ENCODE data around the gene SLC6A16.
"Not testable (repeated sequence)": the region's sequence is repeated elsewhere in the genome, so short reads cannot be mapped to it uniquely, and the experiment has no call there.

SLC6A16 gene

DNA sequence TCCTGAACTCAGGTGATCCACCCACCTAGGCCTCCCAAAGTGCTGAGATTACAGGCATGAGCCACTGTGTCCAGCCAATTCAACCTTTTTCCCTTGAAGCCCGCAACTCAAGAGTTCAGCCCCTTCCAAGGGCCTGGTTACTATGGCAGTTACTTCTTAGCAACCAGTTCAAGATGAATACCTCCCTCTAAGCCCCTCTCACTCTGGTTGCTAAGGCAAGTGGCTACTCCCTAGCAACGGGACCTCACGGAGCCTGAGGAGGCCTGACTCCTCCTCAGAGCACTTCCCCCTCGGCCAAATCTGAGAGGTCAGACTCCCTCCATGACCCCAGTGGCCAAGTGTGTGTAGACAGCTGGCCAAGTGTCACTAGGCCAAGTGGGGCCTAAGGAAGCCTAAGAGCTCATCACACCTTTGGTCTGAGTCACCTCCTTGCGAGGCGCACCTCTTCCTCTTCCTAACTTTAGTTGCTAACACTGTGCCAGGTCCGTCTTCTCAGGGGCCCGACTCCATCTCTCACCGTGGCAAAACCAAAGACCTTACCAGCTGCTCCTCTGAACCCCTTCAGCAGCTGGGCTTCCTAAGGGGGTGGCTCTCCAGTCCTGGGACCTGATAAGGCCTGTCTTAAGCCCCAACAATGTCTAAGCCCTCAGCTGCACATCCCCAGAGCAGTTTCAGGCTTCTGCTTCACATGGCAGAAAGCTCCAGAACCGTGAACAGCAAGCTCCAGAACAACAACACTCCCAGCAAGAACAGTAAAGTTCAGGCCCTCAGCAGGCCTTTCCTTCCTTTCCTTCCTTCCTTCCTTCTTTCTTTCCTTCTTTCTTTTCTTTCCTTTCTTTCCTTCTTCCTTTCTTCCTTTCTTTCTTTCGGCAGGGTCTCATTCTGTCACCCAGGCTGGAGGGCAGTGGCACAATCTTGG lies 19.8 kb upstream of the SLC6A16 start:
- DNase-seq, result no peak

DNA sequence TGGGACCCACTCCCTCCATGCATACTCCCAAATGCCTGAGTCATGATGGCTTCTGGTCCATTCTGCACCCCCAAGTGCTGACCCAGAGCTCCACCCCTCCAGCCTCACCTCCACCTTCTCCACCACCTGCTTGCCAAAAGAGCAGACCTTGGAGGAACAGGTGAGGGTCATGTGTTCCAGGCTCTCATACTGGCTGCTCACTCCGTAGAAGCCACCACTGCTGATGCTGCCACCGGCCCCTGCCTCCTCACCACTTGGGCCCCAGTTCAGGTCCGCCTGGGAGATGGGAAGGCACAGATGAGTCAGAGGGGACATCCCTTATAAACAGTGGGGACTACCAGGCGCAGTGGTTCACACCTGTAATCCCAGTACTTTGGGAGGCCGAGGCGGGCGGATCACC lies 18.1 kb upstream of the SLC6A16 start:
- DNase-seq, result no peak

DNA sequence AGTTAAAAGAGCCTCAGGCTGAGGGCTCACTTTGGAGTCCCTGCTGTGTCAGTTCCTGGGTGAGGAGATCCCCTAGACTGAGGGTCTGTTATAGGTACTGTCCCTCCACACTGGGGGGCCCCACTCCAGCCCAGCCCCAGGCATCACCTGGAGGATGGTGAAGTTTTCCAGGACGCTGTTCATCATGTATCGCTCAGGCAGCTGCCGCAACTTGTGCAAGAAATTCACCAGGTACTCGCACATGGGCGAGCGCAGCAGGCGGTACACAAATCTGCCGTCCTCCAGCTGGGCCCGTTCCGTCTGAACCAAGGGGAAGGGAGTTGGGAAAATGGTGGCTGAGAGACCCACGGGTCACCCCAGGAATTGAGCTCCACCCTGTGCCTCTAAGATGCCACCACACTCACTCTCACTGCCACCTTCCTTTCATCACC lies 17.3 kb upstream of the SLC6A16 start:
- no peak for DNase-seq

DNA sequence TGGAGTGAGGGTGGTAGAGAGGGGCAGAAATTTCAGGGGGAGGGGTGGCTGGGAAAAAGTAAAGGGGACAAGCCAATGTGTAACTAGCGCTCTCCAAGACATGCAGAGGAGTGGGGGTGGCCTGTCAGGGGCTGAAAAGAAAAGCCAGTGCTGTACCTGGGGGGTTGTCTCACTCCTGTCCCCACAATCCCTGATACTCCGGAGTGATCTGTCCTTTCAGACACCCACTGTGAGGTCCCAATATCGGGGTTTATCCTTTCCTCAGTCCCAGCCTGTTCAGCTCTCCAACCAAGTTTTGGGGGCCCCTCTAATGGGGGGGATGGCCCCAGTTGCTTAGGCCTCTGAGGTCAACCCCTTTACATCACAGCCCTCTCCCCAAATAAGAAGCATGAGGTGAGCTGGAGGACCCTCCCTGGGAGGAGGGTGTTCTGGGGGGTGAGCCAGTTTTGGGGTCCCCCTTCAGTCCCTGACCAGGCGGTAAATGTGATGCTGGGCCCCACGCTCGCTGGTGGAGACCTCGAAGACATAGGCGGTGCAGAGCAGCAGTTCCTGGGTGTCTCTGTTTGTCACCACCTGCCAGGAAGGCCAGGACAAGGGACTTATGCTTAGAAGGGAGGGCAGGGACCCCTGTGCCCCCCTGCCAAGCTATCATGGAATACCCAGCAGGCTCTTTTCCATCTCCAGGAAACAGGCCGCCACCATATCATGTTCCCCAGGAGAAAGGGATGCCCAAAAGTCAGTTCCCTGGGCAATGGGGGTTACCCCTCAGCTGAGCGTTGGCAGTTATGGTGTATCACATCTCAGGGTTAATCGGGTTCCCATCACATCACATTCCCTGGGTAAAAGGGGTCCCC lies 16.1 kb upstream of the SLC6A16 start:
- DNase-seq, result no peak

DNA sequence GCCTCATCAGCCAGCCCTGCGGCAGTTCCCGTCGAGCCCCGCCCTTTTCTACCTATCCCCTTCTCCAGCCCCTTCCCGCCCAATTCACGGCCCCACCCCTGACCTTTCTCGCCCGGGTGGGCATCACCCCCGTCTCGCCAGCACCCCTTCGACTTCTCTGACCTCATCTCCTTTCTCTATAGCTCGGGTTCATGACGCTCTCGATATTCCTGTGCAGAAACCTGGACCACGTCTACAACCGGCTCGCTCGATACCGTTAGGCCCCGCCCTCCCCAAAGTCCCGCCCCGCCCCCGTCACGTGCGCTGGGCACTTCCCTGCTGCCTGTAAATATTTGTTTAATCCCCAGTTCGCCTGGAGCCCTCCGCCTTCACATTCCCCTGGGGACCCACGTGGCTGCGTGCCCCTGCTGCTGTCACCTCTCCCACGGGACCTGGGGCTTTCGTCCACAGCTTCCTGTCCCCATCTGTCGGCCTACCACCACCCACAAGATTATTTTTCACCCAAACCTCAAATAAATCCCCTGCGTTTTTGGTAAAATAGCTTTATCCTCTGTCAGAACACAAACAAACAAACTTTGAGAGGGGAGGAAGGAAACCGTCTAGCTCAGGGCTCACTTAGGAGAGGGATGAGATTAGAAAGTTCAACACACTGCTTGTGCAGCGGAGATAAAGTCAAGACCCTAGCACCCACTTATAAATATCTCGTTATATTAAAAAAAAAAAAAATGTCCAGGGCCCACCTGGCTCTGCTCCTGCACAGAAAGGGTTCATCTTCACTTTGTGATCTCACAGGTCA lies 15.3 kb upstream of the SLC6A16 start:
- DNase-seq, result no peak

DNA sequence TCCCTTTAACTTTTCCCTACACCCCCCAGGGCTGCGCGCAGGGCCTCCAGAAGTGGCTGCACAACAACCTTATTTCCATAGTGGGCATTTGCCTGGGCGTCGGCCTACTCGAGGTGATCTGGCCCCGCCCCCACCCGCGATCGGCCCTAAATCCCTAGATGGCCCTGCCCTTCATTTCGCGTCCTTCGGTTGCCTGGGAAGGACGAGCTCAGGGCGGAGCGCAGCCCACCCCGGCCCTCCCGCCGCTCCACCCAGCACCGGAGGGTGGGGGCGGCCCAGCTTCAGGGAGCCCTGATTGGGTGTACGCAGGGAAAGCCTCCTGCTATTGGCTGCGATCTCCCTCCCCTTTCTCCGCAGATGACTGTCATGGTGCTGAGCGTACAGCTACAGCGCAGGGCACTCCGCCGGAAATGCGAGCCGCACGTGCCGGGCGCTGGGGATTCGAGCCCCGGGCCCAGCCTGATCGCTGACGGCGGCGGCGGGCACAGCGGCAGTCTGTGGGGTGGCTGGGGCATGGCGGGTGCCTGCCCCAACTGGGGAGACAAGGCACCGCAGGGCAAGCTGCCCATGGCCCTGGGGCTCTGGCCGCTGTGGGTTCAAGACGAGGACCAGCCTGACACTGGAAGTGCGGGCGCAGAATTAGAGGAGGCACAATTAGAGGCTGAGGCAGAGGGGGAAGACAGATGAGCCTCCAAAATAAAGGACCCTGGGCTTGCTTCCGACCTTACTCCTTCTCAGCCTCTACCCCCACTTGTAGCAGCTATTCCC lies 14.5 kb upstream of the SLC6A16 start:
- DNase-seq, result no peak

DNA sequence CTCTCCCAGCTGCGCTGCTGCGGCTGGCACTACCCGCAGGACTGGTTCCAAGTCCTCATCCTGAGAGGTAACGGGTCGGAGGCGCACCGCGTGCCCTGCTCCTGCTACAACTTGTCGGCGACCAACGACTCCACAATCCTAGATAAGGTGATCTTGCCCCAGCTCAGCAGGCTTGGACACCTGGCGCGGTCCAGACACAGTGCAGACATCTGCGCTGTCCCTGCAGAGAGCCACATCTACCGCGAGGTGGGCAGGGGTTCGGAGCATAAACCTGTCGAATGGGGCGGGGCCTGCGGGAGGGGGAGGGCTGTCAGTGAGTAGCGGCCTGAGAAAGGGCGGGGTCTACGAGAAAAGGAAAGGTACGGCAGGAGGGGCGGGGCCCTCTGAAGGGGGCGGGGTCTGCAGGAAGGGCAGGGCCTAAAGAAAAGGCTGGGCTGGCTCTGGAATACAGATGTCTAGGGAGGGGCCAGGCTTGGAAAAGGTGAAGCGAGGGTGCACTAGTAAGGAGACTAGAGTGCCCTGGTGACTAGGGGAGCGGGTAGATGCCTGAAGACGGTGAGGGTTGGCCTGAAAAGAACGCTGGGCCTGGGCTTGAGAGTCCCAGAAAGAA lies 13.8 kb upstream of the SLC6A16 start:
- no peak for DNase-seq

DNA sequence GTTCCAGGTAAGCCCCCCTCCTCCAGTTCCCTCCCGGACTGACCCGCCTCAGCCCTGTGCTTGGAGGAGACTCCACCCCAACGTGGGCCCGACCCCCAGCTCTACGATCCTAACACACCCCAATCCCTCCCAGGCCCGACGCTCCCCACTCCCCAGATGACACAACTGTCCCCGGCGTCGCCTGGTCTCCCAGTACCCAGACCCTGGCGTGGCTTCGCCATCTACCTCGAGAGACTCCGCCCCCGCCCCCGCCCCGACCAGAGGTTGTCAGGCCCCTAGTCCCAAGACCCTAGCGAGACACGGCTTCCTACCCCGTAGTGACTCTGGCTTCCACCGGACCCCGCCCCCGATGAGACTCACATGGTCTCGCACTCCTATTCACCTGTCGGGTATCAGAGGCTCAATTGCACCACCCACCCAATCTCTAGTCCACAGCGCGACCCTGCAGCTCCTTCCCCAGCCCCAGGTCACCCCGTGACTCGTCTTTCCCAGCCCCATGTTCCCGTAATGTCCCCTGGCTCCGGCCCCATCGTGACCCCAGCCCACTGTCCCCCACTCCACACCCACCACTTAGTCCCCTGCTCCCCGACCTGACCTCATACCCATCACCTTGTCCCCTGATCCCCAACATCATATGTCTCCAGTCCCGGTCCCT lies 13.2 kb upstream of the SLC6A16 start:
- DNase-seq, result no peak

DNA sequence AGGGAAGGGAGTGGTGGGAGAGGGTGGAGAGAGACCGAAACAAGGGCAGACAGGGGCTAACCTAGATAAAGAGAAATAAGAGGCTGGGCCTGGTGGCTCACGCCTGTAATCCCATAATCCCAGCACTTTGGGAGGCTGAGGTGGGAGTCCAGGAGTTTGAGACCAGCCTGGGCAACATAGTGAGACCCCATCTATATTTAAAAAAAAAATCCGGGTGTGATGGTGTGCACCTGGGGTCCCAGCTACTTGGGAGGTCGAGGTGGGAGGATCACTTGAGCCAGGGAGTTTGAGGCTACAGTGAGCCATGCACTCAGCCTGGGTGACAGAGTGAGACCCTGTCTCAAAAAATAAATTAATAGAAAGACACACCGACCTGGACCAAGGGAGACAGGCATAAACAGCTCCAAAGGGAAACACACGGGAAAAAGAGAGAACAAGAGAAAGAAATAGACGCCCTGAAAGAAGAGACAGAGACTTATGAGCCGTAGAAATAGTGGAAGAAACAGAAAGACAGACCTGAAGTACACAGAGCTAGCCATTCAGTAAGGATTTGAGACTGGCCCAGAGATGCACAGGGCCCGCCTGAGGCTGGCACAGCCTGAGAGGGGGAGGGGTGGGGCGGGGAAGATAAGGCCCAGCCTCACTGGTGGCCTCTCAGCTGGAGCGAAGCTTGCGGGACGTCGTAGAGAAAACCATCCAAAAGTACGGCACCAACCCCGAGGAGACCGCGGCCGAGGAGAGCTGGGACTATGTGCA lies 12.5 kb upstream of the SLC6A16 start:
- no peak for DNase-seq

DNA sequence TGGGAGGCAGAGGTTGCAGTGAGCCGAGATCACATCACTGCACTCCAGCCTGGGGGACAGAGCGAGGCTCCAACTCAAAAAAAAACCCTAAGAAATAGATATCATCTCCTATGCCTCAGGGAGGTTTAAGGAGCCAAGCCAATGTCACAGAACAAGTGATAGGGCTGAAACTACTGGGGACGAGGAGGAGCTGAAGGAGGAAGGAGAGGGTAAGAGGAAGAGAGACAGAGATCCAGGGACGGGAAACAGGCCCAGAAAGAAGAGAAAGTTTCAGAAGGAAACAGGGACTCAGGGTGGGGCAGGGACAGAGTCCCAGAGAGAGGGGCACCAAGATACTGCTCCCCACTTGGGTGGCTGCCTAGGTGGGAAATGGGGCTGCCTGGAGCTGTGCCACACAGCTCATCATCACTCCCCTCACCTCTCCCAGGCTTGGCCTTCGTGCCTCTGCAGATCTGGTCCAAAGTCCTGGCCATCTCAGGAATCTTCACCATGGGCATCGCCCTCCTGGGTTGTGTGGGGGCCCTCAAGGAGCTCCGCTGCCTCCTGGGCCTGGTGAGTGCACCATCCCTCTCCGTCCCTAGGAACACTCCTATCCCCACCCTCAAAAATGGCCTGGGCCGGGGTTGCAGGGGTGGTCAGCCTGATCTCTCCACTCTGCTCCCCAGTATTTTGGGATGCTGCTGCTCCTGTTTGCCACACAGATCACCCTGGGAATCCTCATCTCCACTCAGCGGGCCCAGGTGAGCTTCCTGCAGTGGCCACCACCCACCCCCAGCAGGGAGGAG lies 11.7 kb upstream of the SLC6A16 start:
- DNase-seq, result no peak

DNA sequence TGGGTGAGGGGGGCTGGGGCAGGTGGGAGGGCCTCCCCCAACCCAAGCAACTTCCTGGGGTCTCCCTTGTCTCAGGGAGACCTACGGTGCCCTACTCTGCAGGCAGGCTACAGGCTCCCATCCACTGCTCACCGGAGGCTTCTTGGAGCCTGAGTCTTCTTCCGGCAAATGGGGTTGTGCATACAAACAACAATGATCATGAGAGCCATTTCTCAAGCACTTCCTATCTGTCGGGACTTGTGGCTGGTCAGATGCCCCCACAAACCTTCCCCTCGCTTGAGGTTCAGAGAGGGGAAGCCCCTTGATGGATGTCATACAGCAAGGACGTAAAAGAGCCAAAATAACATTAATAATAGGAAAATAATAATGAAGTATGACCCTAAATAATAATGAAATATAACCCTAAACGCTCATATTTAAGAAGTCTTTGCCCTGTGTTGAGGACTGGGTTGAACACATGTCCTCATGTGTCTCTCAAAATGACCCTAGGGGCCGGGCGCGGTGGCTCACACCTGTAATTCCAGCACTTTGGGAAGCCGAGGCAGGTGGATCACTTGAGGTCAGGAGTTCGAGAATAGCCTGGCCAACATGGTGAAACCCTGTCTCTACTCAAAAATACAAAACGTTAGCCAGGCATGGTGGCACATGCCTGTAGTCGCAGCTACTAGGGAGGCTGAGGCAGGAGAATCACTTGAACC lies 10.9 kb upstream of the SLC6A16 start:
- DNase-seq, result peak in 1 of 5 experiments; percentile 75

DNA sequence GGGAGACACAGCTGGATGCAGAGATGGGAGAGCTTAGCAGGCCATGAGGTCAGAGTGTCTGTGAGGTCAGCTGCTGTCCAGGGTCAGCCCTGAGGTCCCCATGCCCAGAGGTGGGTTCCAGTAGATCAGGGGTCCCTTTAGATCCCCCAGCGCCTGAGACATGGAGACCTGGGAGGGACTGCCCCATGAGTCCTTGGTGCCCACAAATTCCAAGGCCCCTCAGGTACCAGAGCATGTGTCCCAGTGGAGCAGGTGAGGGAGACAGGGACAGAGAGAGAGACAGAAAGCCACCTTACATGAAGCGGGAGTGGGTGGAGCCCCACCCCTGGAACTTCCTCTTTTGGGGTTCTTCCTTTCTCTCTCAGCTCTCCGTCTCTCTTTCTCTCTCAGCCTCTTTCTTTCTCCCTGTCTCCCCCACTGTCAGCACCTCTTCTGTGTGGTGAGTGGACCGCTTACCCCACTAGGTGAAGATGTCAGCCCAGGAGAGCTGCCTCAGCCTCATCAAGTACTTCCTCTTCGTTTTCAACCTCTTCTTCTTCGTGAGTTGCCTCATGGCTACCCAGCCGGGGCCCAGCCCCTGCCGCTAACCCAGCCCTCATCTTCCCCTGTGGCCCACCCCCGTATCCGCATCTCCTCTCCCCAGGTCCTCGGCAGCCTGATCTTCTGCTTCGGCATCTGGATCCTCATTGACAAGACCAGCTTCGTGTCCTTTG lies 10.2 kb upstream of the SLC6A16 start, which contains the start of gene CD37:
Gene CD37 (plus strand): TSS at position 336 of the 713 bp plus-strand sequence. CDS start 135 bp downstream, at position 471.
- peak in 4 of 5 experiments; percentile 29 to 75 (median 48) for DNase-seq

DNA sequence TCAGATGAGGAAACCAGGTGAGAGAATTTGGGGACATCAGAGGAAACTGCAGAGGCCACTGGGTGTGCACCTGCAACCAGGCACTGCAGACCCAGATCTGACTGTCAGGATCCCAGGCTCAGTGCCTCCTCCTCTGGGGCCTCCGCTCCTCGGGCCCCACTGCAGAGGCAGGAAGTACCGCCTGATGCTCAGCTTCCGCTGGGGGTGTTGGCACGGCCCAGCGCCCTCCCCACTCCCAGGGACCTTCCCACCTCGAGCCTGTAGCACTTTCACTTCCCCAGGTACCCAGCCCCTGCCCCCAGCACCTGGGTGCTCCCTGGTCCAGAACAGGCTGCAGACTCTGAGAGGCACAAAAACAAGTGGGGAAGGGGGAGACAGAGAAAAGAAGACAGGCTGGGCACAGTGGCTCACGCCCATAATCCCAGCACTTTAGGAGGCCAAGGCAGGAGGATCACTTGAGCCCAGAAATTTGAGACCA lies 8.9 kb upstream of the SLC6A16 start:
- DNase-seq, result peak; percentile 23 to 82 (median 64)

DNA sequence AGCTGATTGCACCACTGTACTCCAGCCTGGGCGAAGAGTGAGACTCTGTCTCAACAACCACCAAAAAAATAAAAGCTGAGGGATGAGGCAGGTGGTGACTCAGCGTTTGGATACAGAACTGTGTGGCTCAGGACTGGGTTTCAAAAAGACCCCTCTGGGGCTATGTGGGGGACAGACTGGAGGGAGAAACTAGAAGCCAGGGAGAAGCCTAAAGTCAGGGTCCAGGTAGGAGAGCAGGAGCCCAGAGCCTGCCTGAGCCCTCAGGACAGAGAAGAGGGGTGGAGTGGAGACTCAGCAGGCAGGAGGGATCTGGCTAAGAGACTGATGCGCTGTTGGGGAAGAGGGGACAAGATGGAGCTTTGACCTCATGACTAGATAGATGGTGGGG lies 8.4 kb upstream of the SLC6A16 start:
- no peak for DNase-seq

DNA sequence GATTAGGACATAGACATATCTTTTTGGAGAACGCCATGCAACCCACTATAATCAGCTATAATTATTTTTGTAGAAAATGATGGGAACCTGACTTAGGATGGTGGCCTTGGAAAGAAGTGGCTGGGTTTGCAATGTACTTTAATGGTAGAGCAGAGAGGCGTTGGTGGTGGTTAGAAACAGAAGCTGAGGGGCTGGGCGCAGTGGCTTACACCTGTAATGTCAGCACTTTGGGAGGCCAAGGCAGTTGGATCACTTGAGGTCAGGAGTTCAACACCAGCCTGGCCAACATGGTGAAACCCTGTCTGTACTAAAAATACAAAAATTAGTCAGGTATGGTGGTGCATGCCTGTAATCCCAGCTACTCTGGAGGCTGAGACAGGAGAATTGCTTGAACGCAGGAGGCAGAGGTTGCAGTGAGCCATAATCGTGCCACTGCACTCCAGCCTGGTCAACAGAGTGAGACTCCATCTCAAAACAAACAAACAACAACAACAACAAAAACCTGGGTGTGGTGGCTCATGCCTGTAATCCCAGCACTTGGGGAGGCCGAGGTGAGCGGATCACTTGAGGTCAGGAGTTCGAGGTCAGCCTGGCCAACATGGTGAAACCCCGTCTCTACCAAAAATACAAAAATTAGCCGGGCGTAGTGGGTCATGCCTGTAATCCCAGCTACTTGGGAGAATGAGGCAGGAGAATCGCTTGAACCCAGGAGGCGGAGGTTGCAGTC lies 7.9 kb upstream of the SLC6A16 start:
- DNase-seq, result not testable (repeated sequence)

DNA sequence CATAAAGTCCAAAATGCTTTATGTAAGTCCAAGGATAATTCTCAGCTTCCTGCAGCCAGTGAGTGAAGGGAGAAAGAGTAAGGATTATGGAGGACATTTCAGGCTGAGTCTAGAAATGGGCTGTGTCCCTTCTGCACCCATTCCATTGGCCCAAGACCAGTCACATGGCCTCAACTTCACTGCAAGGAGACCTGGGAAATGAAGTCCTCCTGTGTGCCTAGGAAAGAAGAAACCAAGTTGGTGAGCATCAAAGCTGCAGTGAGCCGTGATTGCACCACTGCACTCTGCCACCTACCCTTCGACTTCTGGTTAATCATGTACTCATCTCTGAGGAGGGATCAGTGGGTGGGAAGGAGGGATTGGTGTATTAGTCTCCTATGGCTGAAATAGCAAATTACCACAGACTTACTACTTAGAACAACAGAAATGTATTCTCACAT lies 6.6 kb upstream of the SLC6A16 start:
- DNase-seq, result peak in 4 of 5 experiments; percentile 42 to 88 (median 48)

DNA sequence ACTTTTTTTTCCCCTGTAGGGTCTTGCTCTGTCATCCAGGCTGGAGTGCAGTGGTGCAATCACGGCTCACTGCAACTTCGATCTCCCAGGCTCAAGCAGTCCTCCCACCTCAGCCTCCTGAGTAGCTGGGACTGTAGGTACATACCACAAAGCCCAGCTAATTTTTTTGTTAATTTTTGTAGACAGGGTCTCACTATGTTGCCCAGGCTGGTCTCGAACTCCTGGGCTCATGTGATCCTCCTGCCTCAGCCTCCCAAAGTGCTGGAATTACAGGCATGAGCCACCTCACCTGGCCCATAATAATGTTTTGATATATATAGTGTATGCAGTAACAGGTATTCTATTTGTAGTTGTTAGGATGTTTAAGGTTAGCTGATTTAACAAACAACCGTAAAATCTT lies 6.2 kb upstream of the SLC6A16 start:
- not testable (repeated sequence) for DNase-seq
